HepG2 (cell line): ENCODE data around the gene GFAP. TPM values are rescaled to one million over a fixed set of nuclear protein-coding genes. Genes with fewer than 3 reads are reported as not detected.

Source experiments
- AKAP8 ChIP-seq: sonication (generic); formaldehyde crosslinking; IDR thresholded peaks from 2 replicates; pipeline ENCODE4 v1.5.1; 2020; ENCODE audit warnings: mild to moderate bottlenecking, missing genetic modification reagents
- BATF2 ChIP-seq: sonication (generic); formaldehyde crosslinking; IDR thresholded peaks from 2 replicates; pipeline ENCODE4 v1.8.0; 2022; ENCODE audit warnings: mild to moderate bottlenecking, missing genetic modification reagents, moderate library complexity
- BRCA1 ChIP-seq: sonication (generic); formaldehyde crosslinking; IDR thresholded peaks from 2 replicates; pipeline ENCODE4 v1.4.0; 2020; ENCODE audit warnings: missing genetic modification reagents
- CBX2 ChIP-seq, 2 experiments: fragments of 200-600 bp in 1 of 2; sonication (generic); formaldehyde crosslinking in 1 of 2; IDR thresholded peaks; 2 replicates each; pipeline versions ENCODE4 v1.7.0 to v1.8.1; 2018 to 2022; ENCODE audit warnings: low read depth in 2 of 2, low read length in 1 of 2, mild to moderate bottlenecking in 1 of 2, missing genetic modification reagents in 1 of 2
- CENPT ChIP-seq: sonication (generic); formaldehyde crosslinking; IDR thresholded peaks from 2 replicates; pipeline ENCODE4 v1.8.0; 2022; ENCODE audit warnings: low read depth, mild to moderate bottlenecking, moderate library complexity, missing genetic modification reagents
- KLF13 ChIP-seq: sonication (generic); formaldehyde crosslinking; IDR thresholded peaks from 2 replicates; pipeline ENCODE4 v1.4.0; 2020; ENCODE audit warnings: mild to moderate bottlenecking, missing genetic modification reagents
- MNT ChIP-seq: fragments of 450-650 bp; IDR thresholded peaks from 2 replicates; pipeline ENCODE4 v1.6.1; 2016
- NFE2L2 ChIP-seq: fragments of 150-350 bp; IDR thresholded peaks from 2 replicates; pipeline ENCODE4 v1.6.1; 2014; ENCODE audit warnings: low read length
- PRDM4 ChIP-seq: sonication (generic); formaldehyde crosslinking; IDR thresholded peaks from 2 replicates; pipeline ENCODE4 v1.9.0; 2021; ENCODE audit warnings: missing genetic modification reagents, borderline replicate concordance
- RAD51 ChIP-seq: fragments of 450-650 bp; IDR thresholded peaks from 2 replicates; pipeline ENCODE4 v1.6.1; 2016; ENCODE audit warnings: borderline replicate concordance
- RBM22 ChIP-seq: fragments of 200-400 bp; formaldehyde crosslinking; optimal IDR thresholded peaks from 2 replicates; pipeline ENCODE3; 2017; ENCODE audit warnings: mild to moderate bottlenecking, low read length, moderate library complexity
- RCOR2 ChIP-seq: IDR thresholded peaks from 2 replicates; pipeline ENCODE4 v1.6.1; 2016; ENCODE audit warnings: missing biosample characterization, missing genetic modification reagents
- RFX3 ChIP-seq: IDR thresholded peaks from 2 replicates; pipeline ENCODE4 v1.6.1; 2016; ENCODE audit warnings: missing biosample characterization, missing genetic modification reagents
- SATB2 ChIP-seq: sonication (generic); formaldehyde crosslinking; IDR thresholded peaks from 2 replicates; pipeline ENCODE4 v1.5.0; 2020; ENCODE audit warnings: missing genetic modification reagents
- SIX4 ChIP-seq: sonication (generic); formaldehyde crosslinking; IDR thresholded peaks from 2 replicates; pipeline ENCODE4 v1.4.0; 2020; ENCODE audit warnings: missing genetic modification reagents
- SMARCC2 ChIP-seq: fragments of 450-650 bp; IDR thresholded peaks from 2 replicates; pipeline ENCODE4 v1.6.1; 2017; ENCODE audit warnings: antibody characterized with exemption, mild to moderate bottlenecking
- TRAFD1 ChIP-seq: sonication (generic); formaldehyde crosslinking; IDR thresholded peaks from 2 replicates; pipeline ENCODE4 v1.5.1; 2020; ENCODE audit warnings: missing genetic modification reagents, mild to moderate bottlenecking, borderline replicate concordance
- ZBTB25 ChIP-seq: IDR thresholded peaks from 2 replicates; pipeline ENCODE4 v1.6.1; 2018; ENCODE audit warnings: missing genetic modification reagents
- ZFP37 ChIP-seq: sonication (generic); formaldehyde crosslinking; IDR thresholded peaks from 2 replicates; pipeline ENCODE4 v1.4.0; 2020; ENCODE audit warnings: missing genetic modification reagents, borderline replicate concordance
- ZNF343 ChIP-seq: sonication (generic); formaldehyde crosslinking; IDR thresholded peaks from 2 replicates; pipeline ENCODE4 v1.4.0; 2020; ENCODE audit warnings: mild to moderate bottlenecking, missing genetic modification reagents
- ZNF598 ChIP-seq: sonication (generic); formaldehyde crosslinking; IDR thresholded peaks from 2 replicates; pipeline ENCODE4 v1.5.1; 2020; ENCODE audit warnings: mild to moderate bottlenecking, missing genetic modification reagents, borderline replicate concordance
- ZNF841 ChIP-seq: sonication (generic); formaldehyde crosslinking; IDR thresholded peaks from 2 replicates; pipeline ENCODE4 v1.8.1; 2023; ENCODE audit warnings: missing genetic modification reagents, borderline replicate concordance
- ZNF850 ChIP-seq: sonication (generic); formaldehyde crosslinking; conservative IDR thresholded peaks from 2 replicates; pipeline ENCODE4 v1.9.0; 2021; ENCODE audit warnings: mild to moderate bottlenecking, missing genetic modification reagents
- polyA plus RNA-seq, 8 experiments: library from polyadenylated mRNA; depleted of rRNA in 3 of 8; stranded (reverse) in 7 of 8; unstranded in 1 of 8; fragments of >200 nt; fragmentation: Illumina TruSeq in 4 of 8; extraction: Trizol in 4 of 8; gene quantifications; 2 replicates each; pipeline versions ENCODE4 v1.2.1 to v1.2.3, GENCODE V29; 2011 to 2016; ENCODE audit warnings: low read depth in 4 of 8, missing spikeins in 1 of 8, mixed read lengths in 1 of 8; ENCODE audit not compliant: insufficient read depth in 1 of 8
- total RNA-seq, 5 experiments: library from RNA; depleted of rRNA; stranded (reverse); fragments of >200 nt; fragmentation: Illumina TruSeq; extraction: Trizol; gene quantifications; 2 replicates each; pipeline ENCODE4 v1.2.3, GENCODE V29; 2016; ENCODE audit warnings: low read depth in 1 of 5

Gene GFAP
- total and polyA plus RNA-seq, 2 of the 13 experiments (the other 11 are each of a cell fraction or from before 2014, with no cell fraction given), result 0.11 to 0.29 TPM

- TF ChIP-seq ZNF850 (CRISPR knock-in tag) (0 out of 2 replicates have a peak, but pooled peaks have one; percentile 2), PRDM4 (CRISPR knock-in tag) (no peak), RAD51 (peak; percentile 97), CBX2 (IDR thresholded peaks at IDR 0.05; ENCODE audit: low read depth, low read length) (no peak), CBX2 (CRISPR knock-in tag; IDR thresholded peaks at IDR 0.05; ENCODE audit: low read depth) (no peak), NFE2L2 (no peak), TRAFD1 (peak; percentile 97; the same call in 1 of the 2 replicates), ZNF598 (CRISPR knock-in tag) (peak; percentile 98), ZNF841 (peak; percentile 77; the same call in 1 of the 2 replicates), ZNF343 (peak; percentile 85; the same call in 1 of the 2 replicates), MNT (peak; percentile 82), SATB2 (0 out of 2 replicates have a peak, but pooled peaks have one; percentile 51), BRCA1 (0 out of 2 replicates have a peak, but pooled peaks have one; percentile 86), ZFP37 (CRISPR knock-in tag) (no peak), RFX3 (CRISPR knock-in tag) (peak; percentile 93), RBM22 (peak; percentile 54), ZBTB25 (CRISPR knock-in tag) (peak; percentile 98), BATF2 (CRISPR knock-in tag) (peak; percentile 61), SIX4 (peak; percentile 75), CENPT (CRISPR knock-in tag) (0 out of 2 replicates have a peak, but pooled peaks have one; percentile 20), AKAP8 (peak; percentile 94), KLF13 (no peak), RCOR2 (CRISPR knock-in tag) (no peak), SMARCC2 (no peak)
These were observed 16.1 kb downstream of the GFAP start, which contains the start of gene EFTUD2 (continued) for GRCh38 chr17:44899074-44899782.
